HG02981 (cell line): ENCODE measurements around the gene NANOS3.
"Not testable (repeated sequence)": the region's sequence is repeated elsewhere in the genome, so short reads cannot be mapped to it uniquely, and the experiment has no call there.

Experiments
- ATAC-seq: cut with Tn5 transposase; IDR thresholded peaks from one replicate; pipeline ENCODE4 v1.9.1; 2021; ENCODE audit warnings: mild to moderate bottlenecking, moderate library complexity; ENCODE audit not compliant: unreplicated experiment

The NANOS3 gene

GRCh38 chr19:13842291-13843103 is 34.4 kb upstream of the NANOS3 start:
- no peak for ATAC-seq

GRCh38 chr19:13843104-13843921 is 33.6 kb upstream of the NANOS3 start:
- no peak for ATAC-seq

GRCh38 chr19:13844130-13844631 is 32.8 kb upstream of the NANOS3 start:
- ATAC-seq: no peak

- ATAC-seq: peak; percentile 57
These were observed 30.2 kb upstream of the NANOS3 start for GRCh38 chr19:13846557-13847406.

- no peak for ATAC-seq
These were observed 29.3 kb upstream of the NANOS3 start for GRCh38 chr19:13847407-13848339.

GRCh38 chr19:13848340-13848677 is 28.6 kb upstream of the NANOS3 start:
- ATAC-seq: no peak

GRCh38 chr19:13848798-13849676 is 27.9 kb upstream of the NANOS3 start:
- ATAC-seq: no peak

- ATAC-seq: no peak
These were observed 26.7 kb upstream of the NANOS3 start for GRCh38 chr19:13849991-13850909.

GRCh38 chr19:13850910-13851733 is 25.8 kb upstream of the NANOS3 start:
- ATAC-seq: no peak

- ATAC-seq: not testable (repeated sequence)
These were observed 25.2 kb upstream of the NANOS3 start for GRCh38 chr19:13851734-13852114.

GRCh38 chr19:13852171-13852707 is 24.7 kb upstream of the NANOS3 start:
- not testable (repeated sequence) for ATAC-seq

GRCh38 chr19:13856497-13856896 is 20.4 kb upstream of the NANOS3 start:
- ATAC-seq: no peak

- ATAC-seq: no peak
These were observed 17.5 kb upstream of the NANOS3 start for GRCh38 chr19:13859361-13859880.

GRCh38 chr19:13860679-13861391 is 16.1 kb upstream of the NANOS3 start:
- no peak for ATAC-seq

GRCh38 chr19:13861392-13861713 is 15.6 kb upstream of the NANOS3 start:
- ATAC-seq: peak; percentile 18
